T-cell (primary cell): ENCODE measurements around the gene GMEB2. TPM values are rescaled to one million over a fixed set of nuclear protein-coding genes. Genes with fewer than 3 reads are reported as not detected.

Experiments used
- ATAC-seq, 4 experiments: fragments of 200-7000 bp in 3 of 4; fragments of 150-1000 bp in 1 of 4; cut with Tn5 transposase; replicated peaks in 1 of 4; 1 replicate in 3 of 4; 2 replicates in 1 of 4; pipeline ENCODE4 v1.10.0; 2021; ENCODE audit warnings: moderate library complexity in 3 of 4, mild to moderate bottlenecking in 2 of 4, moderate number of reproducible peaks in 1 of 4
- CTCF ChIA-PET, 2 donors: fragments of 300-600 bp; sonication (Branson Sonifier 250); formaldehyde crosslinking; loops; one replicate each; lab custom pipeline; 2022; ENCODE audit warnings: antibody characterized with exemption in 2 of 2; lab: Charles Lee
- POLR2A ChIA-PET, 2 donors: fragments of 300-600 bp; sonication (Branson Sonifier 250); formaldehyde crosslinking; loops; one replicate each; lab custom pipeline; 2022; ENCODE audit warnings: antibody characterized with exemption in 2 of 2; lab: Charles Lee
- DNase-seq, 35 experiments: peaks; one replicate each; pipeline versions ENCODE4 v3.0.0 to v3.0.0-alpha.2; 2013 to 2023
- H3K27ac ChIP-seq: one replicate; pipeline ENCODE4 v1.5.1; 2013; ENCODE audit warnings: low read length
- H3K27me3 ChIP-seq, 2 experiments: replicated peaks in 1 of 2; 1 replicate in 1 of 2; 2 replicates in 1 of 2; pipeline versions ENCODE4 v1.6.1 to v1.7.0; 2013; ENCODE audit warnings: low read length in 1 of 2, mixed read lengths in 1 of 2; ENCODE audit not compliant: control insufficient read depth in 2 of 2, insufficient read depth in 2 of 2; ENCODE audit errors: extremely low read depth in 1 of 2
- H3K36me3 ChIP-seq, 2 donors: 1 replicate in 1 of 2; 2 replicates in 1 of 2; pipeline versions ENCODE4 v1.6.1 to v1.7.0; 2013; ENCODE audit warnings: low read length in 1 of 2; ENCODE audit not compliant: control insufficient read depth in 2 of 2, insufficient read depth in 1 of 2; ENCODE audit errors: extremely low read depth in 1 of 2
- H3K4me1 ChIP-seq, 2 experiments: 1 replicate in 1 of 2; 2 replicates in 1 of 2; pipeline versions ENCODE4 v1.6.1 to v1.7.0; 2013; ENCODE audit warnings: low read length in 2 of 2, mixed read lengths in 1 of 2; ENCODE audit not compliant: insufficient read depth in 2 of 2, control insufficient read depth in 1 of 2; ENCODE audit errors: extremely low read depth in 1 of 2
- H3K4me3 ChIP-seq, 2 donors: 1 replicate in 1 of 2; 2 replicates in 1 of 2; pipeline versions ENCODE4 v1.5.1 to v1.7.0; 2013; ENCODE audit warnings: mild to moderate bottlenecking in 2 of 2, low read length in 1 of 2, moderate library complexity in 1 of 2; ENCODE audit not compliant: control insufficient read depth in 1 of 2; ENCODE audit errors: extremely low read depth in 1 of 2
- H3K9me3 ChIP-seq: 2 replicates; pipeline ENCODE4 v1.7.0; 2013
- H3K27ac Mint-ChIP-seq, 2 donors: one replicate each; pipeline ENCODE4 v1.8.0; 2020 to 2021; ENCODE audit warnings: mild to moderate bottlenecking in 2 of 2, mixed read lengths in 2 of 2
- H3K27me3 Mint-ChIP-seq, 2 donors: one replicate each; pipeline ENCODE4 v1.8.0; 2021 to 2022; ENCODE audit warnings: mixed read lengths in 2 of 2
- H3K36me3 Mint-ChIP-seq: one replicate; pipeline ENCODE4 v1.8.0; 2021; ENCODE audit warnings: mixed read lengths
- H3K4me1 Mint-ChIP-seq, 3 donors: one replicate each; pipeline ENCODE4 v1.8.0; 2020 to 2022; ENCODE audit warnings: mixed read lengths in 3 of 3, mild to moderate bottlenecking in 1 of 3
- H3K4me3 Mint-ChIP-seq, 3 donors: one replicate each; pipeline ENCODE4 v1.8.0; 2020 to 2022; ENCODE audit warnings: mild to moderate bottlenecking in 3 of 3, mixed read lengths in 3 of 3, moderate library complexity in 3 of 3
- H3K9me3 Mint-ChIP-seq, 3 donors: one replicate each; pipeline ENCODE4 v1.8.0; 2020 to 2022; ENCODE audit warnings: mixed read lengths in 3 of 3
- WGBS: methylation state at CpG from one replicate; pipeline ENCODE4 v1.1.5; 2013; ENCODE audit warnings: missing lambda C conversion rate; ENCODE audit not compliant: insufficient coverage; 5-methylcytosine and 5-hydroxymethylcytosine counted together
- total RNA-seq, 35 experiments: library from RNA in 6 of 35; stranded (reverse) in 6 of 35; fragments of 120-200 nt in 1 of 35; gene quantifications; one replicate each; pipeline versions ENCODE4 v1.2.1 to v1.2.4 and lab custom pipeline; 2013 to 2026

Gene GMEB2
- total RNA-seq, 5 donors from 2014 or later (not counting 1 experiment from before 2014, with no cell fraction given), result 20.7 to 30.3 (median 29.0) TPM

DNA sequence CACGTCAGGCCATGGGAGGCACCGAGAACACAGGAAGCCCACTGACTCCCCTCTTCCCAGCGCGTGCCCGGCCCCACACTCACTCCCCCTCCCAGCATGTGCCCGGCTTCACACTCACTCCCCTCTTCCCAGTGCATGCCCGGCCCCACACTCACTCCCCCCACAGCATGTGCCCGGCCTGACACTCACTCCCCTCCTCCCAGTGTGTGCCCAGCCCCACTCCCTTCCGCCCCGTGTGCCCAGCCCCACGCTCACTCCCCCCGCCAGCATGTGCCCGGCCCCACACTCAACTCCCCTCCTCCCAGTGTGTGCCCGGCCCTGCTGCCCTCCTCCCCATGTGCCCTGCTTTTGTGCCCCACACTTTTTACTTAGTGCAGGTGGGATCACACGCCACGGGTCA is 41.0 kb upstream of the GMEB2 start:
- H3K27me3 Mint-ChIP-seq, result no peaks in the 10 kb centered on the region
- peaks cover 20 to 43% of the 10 kb centered on the region in 2 donors for H3K36me3 ChIP-seq
- no peak overlapping the region for H3K4me3 ChIP-seq
- H3K36me3 Mint-ChIP-seq, result peaks cover 19% of the 10 kb centered on the region
- H3K27ac Mint-ChIP-seq, result no peak overlapping the region
- H3K27me3 ChIP-seq, result no peaks in the 10 kb centered on the region
- POLR2A ChIA-PET, result no interaction called here
- no peak for DNase-seq
- WGBS, result 95% methylated on average over 12 of the region's 16 CpGs
- H3K4me3 Mint-ChIP-seq, result no peak overlapping the region
- no peaks in the 10 kb centered on the region for H3K4me1 ChIP-seq
- no peaks in the 10 kb centered on the region for H3K9me3 Mint-ChIP-seq
- H3K9me3 ChIP-seq, result no peaks in the 10 kb centered on the region
- H3K27ac ChIP-seq, result no peak overlapping the region
- CTCF ChIA-PET, result no interaction called here
- H3K4me1 Mint-ChIP-seq, result no peaks in the 10 kb centered on the region
- no peak for ATAC-seq

DNA sequence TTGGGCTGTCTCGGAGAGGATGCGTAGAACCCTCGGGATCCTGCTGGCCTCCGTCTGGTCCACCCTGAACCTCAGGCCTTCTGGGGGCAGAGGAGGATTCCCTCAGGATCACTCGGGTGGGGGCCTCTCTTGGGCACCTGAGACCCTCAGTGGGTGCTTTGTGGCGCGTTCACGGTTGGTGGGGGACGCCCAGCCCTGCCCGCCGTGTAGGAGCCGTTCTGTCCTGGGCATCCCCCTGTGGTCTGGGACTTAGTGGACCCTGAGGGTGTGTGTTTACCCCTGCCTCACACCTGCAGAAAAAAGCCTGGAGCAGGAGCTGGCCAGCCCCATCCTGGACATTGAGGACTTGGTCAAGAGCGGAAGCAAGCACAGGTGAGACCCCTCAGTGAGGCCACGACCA is 38.8 kb upstream of the GMEB2 start:
- Histone ChIP-seq H3K27ac (no peak overlapping the region), H3K9me3 (no peaks in the 10 kb centered on the region), H3K4me3 (no peak overlapping the region), H3K4me1 (no peaks in the 10 kb centered on the region), H3K36me3 (peaks cover 25 to 54% of the 10 kb centered on the region in 2 donors), H3K27me3 (no peaks in the 10 kb centered on the region)
- H3K27ac Mint-ChIP-seq, result no peak overlapping the region
- 95% methylated on average over 11 of the region's 14 CpGs for WGBS
- no peak for DNase-seq
- H3K9me3 Mint-ChIP-seq, result no peaks in the 10 kb centered on the region
- H3K4me3 Mint-ChIP-seq, result no peak overlapping the region
- no peaks in the 10 kb centered on the region for H3K4me1 Mint-ChIP-seq
- POLR2A ChIA-PET, result no interaction called here
- no peaks in the 10 kb centered on the region for H3K27me3 Mint-ChIP-seq
- H3K36me3 Mint-ChIP-seq, result peaks cover 25% of the 10 kb centered on the region
- CTCF ChIA-PET, result no interaction called here
- no peak for ATAC-seq

DNA sequence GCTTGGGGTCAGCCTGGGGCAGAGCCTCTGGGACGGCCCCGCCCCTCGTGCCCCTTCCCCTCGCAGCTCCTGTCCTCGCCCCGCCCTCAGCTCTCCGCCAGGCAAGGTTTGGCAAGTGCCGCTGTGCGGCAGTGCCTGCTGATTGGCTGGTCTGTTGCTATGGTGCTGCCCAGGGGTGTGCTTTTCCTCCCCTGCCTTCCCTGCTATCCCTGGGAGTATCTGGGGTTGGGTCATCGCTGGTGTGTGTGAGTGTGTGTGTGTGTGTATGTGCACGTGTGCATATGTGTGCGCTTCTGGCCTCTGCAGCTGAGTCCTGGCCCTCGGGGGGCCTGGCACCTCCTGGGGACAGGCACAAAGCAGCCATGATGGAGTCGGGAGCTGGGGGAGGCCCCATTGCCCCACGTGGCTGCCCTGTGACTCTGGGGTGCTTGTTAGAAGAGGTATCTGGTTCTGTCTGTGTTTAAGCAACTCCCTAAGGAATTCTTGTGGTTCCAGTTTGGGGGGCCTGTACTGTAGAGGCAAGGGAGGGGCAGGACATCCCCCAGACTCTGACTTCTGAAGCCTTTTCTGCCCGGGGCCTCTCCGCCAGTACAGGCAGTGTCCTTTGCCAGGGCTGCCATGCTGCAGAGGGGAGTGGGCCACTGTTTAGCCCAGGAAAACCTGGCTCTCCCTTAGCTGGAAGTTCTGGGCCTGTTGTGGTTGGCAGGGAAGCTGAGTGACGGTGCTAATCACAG is 38.1 kb upstream of the GMEB2 start:
- CTCF ChIA-PET, result no interaction called here
- H3K36me3 Mint-ChIP-seq, result peaks cover 23% of the 10 kb centered on the region
- Histone ChIP-seq H3K4me1 (no peaks in the 10 kb centered on the region), H3K36me3 (peaks cover 25 to 54% of the 10 kb centered on the region in 2 donors), H3K9me3 (no peaks in the 10 kb centered on the region), H3K27ac (no peak overlapping the region), H3K4me3 (no peak overlapping the region), H3K27me3 (no peaks in the 10 kb centered on the region)
- ATAC-seq, result no peak
- H3K4me3 Mint-ChIP-seq, result no peak overlapping the region
- 85% methylated on average over 15 of the region's 18 CpGs for WGBS
- H3K27me3 Mint-ChIP-seq, result no peaks in the 10 kb centered on the region
- no peak for DNase-seq
- POLR2A ChIA-PET, result interaction anchor here in 1 of 2 donors (0.6 kb wide), 1 partner anchor 373 kb away, joined by 3 read pairs; no protein-coding TSS in a partner anchor
- H3K9me3 Mint-ChIP-seq, result no peaks in the 10 kb centered on the region
- H3K27ac Mint-ChIP-seq, result no peak overlapping the region
- H3K4me1 Mint-ChIP-seq, result peaks cover 2 to 5% (median 4%) of the 10 kb centered on the region in 3 donors

DNA sequence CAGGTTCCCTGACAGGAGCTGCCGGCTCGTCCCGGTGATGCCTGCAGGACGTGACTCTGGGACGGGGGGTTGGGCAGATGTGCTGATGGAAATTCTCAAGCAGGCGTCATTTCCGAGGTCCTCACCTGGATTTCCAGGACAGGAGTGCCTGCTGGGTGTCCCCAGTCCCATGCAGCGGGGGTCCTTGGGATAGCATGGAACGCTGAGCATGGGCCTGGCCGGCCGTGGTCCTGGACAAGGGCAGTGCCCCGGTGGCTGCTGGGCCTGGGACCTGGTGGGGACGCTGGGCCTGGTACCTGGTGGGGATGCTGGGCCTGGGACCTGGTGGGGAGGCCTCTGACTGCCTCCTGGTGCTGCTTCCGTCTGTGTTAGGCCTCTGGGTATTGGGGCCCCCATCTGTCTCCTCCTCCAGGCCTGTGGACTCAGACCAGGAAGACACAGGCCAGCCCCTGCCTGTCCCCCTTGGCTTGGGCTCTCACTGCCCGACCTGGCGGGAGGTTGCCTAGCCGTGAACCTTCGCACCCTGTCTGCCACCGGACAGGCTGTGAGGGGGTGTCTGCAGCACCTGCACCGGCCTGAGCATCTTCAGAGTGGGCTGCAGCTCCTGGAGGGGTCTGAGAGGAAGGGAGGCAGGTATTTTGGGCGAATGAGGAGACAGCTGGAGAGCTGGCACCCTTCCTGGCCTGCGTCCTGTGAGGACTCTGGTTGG is 37.4 kb upstream of the GMEB2 start:
- Histone ChIP-seq H3K4me3 (no peak overlapping the region), H3K9me3 (no peaks in the 10 kb centered on the region), H3K27me3 (no peaks in the 10 kb centered on the region), H3K4me1 (peaks cover 0 to 4% of the 10 kb centered on the region in 2 experiments), H3K27ac (no peak overlapping the region), H3K36me3 (peaks cover 25 to 54% of the 10 kb centered on the region in 2 donors)
- H3K36me3 Mint-ChIP-seq, result peaks cover 22% of the 10 kb centered on the region
- H3K4me3 Mint-ChIP-seq, result no peak overlapping the region
- H3K27me3 Mint-ChIP-seq, result no peaks in the 10 kb centered on the region
- ATAC-seq (no peak), DNase-seq (no peak)
- H3K9me3 Mint-ChIP-seq, result no peaks in the 10 kb centered on the region
- 96% methylated on average over 22 of the region's 22 CpGs for WGBS
- H3K4me1 Mint-ChIP-seq, result peaks cover 8 to 12% (median 11%) of the 10 kb centered on the region in 3 donors
- ChIA-PET POLR2A (no interaction called here), CTCF (no interaction called here)
- no peak overlapping the region for H3K27ac Mint-ChIP-seq

DNA sequence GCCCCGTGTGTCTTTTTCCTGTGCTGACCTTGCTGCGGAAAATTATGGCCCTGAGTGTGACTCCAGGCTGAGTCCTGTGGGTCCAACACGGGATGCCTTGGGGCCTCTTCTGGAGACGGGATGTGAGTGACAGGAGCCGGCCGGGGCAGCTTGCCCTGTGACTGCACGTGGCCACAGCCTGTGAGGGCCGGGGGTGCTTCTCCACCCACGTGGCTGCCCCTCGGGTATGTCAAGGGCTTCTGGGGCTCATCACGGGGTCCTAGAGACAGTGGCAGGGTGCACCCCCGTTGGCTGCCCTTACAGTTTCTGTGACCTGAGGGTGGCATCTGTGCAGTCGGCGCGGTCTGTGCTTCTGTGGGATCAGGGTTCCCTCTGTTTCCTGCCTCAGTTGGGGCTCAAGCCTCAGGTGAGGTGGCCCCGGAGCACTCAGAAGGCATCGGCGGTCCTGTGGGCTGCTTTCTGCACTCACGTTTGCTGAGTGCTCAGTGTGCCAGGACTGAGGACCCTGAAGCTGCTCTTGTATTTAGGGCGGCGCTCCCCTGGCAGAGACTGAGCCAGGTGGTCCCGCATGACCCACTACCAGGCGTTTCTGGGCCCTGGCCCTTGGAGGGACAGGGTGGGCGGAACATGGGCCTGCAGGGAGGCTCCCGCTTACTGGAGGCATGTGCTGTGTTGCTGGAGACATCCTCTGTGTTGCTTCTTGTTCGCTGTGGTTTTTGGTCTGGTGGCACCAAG is 36.6 kb upstream of the GMEB2 start:
- H3K4me3 ChIP-seq, result no peak overlapping the region
- Mint-ChIP-seq H3K4me1 (peaks cover 15 to 20% (median 16%) of the 10 kb centered on the region in 3 donors), H3K36me3 (peaks cover 17% of the 10 kb centered on the region), H3K27ac (no peak overlapping the region), H3K27me3 (no peaks in the 10 kb centered on the region), H3K9me3 (no peaks in the 10 kb centered on the region), H3K4me3 (no peak overlapping the region)
- CTCF ChIA-PET, result no interaction called here
- H3K4me1 ChIP-seq, result peaks cover 0 to 12% of the 10 kb centered on the region in 2 experiments
- H3K9me3 ChIP-seq, result no peaks in the 10 kb centered on the region
- WGBS, result 95% methylated on average over 26 of the region's 26 CpGs
- DNase-seq (no peak), ATAC-seq (no peak)
- H3K27me3 ChIP-seq, result no peaks in the 10 kb centered on the region
- POLR2A ChIA-PET, result no interaction called here
- peaks cover 25 to 51% of the 10 kb centered on the region in 2 donors for H3K36me3 ChIP-seq
- H3K27ac ChIP-seq, result no peak overlapping the region

DNA sequence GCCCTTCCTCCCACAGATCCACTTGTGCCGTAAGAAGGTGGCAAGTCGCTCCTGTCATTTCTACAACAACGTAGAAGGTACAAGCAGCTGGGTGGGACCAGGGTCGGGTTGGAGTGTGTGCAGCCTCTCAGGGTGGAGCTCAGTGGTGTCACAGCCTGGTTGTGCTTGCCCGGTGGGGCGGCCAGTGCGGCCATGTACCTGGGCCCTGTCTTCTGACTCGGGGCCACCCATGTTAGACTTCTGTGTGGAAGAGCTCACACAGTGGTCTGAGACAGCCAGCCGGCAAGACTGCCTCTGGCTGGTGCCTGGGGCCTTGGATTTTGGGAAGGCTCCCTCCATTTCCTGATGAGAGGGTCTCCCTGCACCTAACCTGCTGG is 35.9 kb upstream of the GMEB2 start:
- Histone ChIP-seq H3K36me3 (peaks cover 25 to 50% of the 10 kb centered on the region in 2 donors), H3K9me3 (no peaks in the 10 kb centered on the region), H3K4me1 (peaks cover 0 to 16% of the 10 kb centered on the region in 2 experiments), H3K27me3 (no peaks in the 10 kb centered on the region), H3K27ac (no peak overlapping the region), H3K4me3 (no peak overlapping the region)
- DNase-seq (no peak), ATAC-seq (no peak)
- 96% methylated on average over 7 of the region's 9 CpGs for WGBS
- ChIA-PET POLR2A (no interaction called here), CTCF (no interaction called here)
- no peak overlapping the region for H3K4me3 Mint-ChIP-seq
- H3K36me3 Mint-ChIP-seq, result peaks cover 12% of the 10 kb centered on the region
- H3K27me3 Mint-ChIP-seq, result no peaks in the 10 kb centered on the region
- peaks cover 22 to 26% (median 23%) of the 10 kb centered on the region in 3 donors for H3K4me1 Mint-ChIP-seq
- H3K9me3 Mint-ChIP-seq, result no peaks in the 10 kb centered on the region
- no peak overlapping the region for H3K27ac Mint-ChIP-seq
